CD4-positive, alpha-beta T cell treated with Interleukin-6 at 100 ng/mL for 8 hours (primary cell): ENCODE measurements around the gene ANXA11.
A peak's percentile ranks its signal among the peaks of the same experiment; 100 is the strongest.
"Not testable (repeated sequence)": the region's sequence is repeated elsewhere in the genome, so short reads cannot be mapped to it uniquely, and the experiment has no call there.

Experiments
- DNase-seq: peaks from one replicate; pipeline ENCODE4 v3.0.0-alpha.2; 2020; ENCODE audit warnings: mixed read lengths, low spot score

Gene ANXA11

DNA sequence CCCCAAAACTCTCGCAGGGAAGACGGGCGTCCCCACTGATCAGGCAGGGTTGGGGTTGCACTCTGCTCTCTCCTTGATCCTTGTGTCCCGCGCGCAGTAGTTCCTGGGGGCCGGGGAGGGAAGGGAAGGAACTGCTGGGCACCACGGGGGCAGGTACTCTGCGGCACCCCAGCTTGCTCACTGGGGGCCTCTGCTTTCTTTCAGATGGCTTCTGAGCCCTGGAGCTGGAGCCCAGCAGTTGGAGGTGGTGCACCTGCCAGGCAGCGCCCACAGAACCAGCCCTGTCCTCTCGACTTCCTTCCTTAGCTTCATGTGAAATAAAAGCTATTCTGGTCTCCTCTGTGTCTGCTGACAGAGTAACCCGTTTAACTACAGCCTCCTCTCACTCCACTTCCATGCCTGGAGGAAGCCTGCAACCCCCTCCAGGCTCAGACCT lies 60.6 kb downstream of the ANXA11 start:
- DNase-seq, result peak; percentile 34

DNA sequence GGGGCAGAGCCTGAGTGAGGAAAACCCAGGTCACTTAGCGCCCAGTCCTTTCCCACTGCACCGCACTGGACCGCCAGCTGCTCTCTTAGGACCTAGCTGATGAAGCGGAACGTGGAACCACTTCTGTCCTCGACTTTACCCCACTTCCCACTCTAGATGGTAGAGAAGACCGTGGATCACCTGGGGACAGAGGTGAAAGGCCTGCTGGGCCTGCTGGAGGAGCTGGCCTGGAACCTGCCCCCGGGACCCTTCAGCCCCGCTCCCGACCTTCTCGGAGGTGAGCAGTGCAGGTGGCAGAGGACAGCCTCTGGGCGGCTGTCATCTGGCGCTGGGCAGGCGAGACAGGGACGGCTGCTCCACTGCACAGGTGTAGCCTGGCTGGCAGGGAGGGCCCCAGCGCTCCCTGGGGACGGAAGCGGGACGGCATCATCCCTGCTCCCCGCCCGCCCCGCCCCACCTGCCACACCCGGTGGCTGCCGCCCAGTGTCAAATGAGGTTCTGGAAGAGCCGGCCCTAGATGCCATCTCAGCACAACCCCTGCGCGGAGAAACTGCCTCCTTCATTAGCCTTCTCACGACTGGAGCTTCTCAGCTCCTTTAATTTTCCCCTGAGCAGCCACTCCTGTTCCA lies 61.2 kb downstream of the ANXA11 start:
- DNase-seq, result peak; percentile 24

DNA sequence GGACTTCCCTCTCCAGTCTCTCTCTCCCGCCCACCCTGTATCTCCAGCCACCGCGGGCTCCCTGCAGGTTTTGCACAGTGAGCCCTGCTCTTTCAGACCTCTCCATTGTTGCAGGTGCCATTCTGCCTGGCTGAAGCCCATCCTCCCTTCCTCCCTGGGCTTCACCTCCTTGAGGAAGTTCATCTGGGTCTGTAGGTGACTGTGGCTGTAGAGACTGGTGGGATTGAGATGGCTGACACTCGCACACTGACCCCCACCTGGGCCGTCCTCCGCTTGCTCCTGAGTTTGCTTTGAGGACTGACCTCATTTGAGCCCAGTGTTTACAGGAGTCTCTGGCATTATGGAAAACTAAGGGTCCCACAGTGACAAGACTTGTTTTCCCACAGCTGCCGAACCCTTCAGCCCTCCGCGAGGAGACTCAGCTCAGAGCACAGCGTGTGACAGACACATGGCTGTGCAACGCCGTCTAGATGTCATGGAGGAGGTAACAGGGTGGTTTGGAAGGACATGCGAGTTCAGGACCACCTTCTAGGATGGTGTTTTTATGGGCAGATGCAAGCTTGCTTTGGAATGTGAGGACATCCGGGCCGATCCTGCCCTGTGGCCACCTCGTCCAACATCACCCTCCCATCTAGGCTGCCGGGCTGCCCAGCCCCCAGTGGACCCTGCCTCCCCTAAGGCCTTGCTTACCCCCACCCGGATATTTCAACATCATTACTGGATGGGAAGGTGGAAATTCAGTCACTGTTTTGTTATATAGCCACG lies 63.5 kb downstream of the ANXA11 start:
- no peak for DNase-seq

DNA sequence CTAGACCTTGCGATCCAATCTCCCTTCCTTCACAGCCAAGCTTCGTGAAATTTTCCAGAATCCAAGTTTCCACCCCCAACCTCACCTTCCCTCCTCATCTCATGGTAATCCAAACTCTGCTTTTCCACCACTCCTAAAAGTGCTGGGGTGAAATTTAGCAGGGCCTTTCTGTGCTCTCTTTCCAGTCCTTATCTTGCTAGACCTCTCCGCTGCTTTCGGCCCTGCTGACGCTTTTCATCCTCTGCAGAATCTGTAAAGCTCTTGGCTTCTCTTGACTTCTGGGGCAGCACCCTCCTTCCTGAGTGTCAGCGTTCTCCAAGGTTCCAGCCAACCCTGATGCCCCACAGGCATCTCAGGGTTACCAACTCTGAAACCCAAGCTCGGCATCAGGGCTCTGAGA lies 65.1 kb downstream of the ANXA11 start:
- DNase-seq, result no peak

DNA sequence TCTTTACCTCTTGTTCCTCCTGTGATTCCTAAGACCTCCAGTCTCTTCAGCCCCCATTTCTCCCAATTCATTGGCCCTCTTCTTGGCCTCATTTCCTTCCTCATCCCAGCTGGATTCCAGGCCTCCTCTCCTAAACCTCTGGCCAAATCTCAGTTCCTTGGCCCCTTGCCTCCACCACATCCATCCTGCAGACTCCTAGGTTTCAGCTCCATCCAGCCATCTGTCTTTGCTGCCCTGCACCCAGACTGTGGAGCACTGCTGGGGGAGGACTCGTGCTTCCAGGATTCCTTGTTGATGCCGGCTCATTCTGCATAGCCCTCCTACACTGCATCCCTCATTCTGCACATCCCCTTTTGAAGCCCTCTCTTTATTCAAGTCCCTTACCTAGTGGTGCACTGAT lies 66.1 kb downstream of the ANXA11 start:
- no peak for DNase-seq

DNA sequence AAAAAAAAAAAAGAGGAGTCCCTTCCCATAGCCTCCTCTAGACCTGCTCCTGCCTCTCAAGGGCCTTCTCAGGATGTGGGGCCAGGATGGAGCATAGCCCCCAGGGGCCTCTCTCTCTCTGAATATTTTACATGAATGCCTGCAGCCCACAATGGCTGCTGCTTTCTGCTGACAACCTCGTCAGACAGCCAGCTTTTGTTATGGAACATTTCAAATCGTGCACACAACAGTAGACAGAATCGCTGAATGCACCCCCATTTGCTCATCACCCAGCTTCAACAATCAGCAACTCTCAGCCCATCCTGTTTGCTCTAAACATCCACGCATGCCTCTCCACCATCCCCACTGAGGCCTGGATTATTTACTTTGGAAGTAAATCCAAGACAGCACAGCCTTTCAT lies 67.4 kb downstream of the ANXA11 start:
- no peak for DNase-seq

DNA sequence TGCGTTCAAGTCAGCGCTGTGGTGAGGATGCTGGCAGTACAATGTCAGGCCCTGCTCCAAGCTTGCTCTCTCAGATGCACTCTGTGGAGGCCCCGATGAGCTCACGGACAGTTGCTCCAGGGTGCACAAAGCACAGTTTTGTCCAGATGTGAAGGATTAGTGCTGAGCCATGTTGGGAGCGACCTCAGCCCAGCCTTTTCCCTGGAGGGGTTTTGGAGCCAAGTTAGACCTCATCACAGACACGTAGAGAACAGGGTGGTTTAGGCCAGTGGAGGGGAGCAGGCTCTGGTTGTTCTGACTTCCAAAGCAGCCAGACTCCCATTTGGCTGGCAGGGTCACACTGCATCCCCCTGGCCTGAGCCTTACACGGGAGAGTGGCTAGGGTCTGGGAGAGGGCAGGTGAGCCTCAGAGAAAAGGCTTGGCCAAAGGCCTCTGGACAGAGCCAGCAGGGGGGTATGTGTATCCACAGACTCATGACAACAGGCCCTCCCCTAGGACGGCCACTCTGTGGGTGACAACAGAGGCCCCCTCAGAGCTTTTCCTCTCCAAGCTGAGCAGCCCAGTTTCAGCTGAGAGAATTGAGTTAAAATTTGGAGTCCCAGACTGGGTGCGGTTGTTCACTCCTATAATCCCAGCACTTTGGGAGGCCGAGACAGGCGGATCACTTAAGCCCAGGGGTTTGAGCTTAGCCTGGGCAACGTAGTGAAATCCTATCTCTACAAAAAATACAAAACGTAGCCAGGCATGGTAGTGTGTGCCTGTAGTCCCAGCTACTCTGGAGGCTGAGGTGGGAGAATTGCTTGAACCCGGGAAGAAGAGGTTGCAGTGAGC lies 68.1 kb downstream of the ANXA11 start:
- DNase-seq, result no peak

DNA sequence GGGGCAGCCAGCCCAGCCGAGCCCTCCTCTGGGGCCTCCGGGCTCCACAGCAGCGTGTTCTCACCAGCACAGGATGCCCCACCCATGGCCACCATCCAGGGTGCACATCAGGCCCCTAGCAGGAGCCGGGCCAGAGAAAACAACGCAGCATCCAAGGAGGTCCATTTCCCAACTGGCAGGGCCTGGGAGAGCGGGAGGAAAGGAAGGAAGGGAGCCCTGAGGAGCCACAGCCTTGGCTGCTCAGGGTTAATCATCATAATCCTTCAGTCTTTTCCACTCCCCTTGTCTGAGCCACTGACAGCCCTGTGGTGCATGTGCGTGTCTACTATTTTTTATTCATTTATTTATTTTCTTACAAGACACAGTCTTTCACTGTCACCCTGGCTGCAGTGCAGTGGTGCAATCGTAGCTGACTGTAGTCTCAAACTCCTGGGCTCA lies 69.2 kb downstream of the ANXA11 start:
- no peak for DNase-seq

DNA sequence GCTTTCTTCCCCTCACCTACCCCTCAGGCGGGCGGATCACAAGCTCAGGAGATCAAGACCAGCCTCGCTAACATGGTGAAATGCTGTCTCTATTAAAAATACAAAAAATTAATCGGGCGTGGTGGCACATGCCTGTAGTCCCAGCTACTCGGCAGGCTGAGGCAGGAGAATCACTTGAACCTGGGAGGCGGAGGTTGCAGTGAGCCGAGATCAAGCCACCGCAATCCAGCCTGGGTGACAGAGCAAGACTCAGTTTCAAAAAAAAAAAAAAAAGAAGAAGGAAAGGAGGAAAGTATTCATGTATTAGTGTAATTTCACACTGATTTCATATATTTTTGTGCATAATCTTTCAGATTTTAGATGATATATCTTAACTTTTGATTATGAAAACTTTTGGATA lies 71.7 kb downstream of the ANXA11 start:
- not testable (repeated sequence) for DNase-seq

DNA sequence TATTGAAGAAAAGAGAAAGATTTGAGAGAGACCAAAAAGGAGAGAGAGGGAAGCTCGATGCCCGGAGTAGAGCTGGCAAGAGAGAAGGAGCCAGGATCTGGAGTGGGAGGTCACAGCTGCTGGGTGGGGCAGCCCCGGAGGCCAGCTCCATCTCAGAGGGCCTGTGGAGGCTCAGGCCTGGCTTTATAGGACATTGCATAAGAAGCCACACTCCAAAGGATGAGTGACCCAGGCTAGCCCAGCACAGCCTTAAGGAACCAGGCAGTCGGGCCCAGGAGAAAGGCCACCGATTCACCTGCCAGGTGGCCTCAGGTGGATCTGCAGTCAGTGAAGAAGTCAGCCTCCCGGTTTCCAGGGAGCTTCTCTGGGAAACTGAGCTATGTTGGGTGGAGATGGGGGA lies 72.1 kb downstream of the ANXA11 start:
- DNase-seq, result no peak

DNA sequence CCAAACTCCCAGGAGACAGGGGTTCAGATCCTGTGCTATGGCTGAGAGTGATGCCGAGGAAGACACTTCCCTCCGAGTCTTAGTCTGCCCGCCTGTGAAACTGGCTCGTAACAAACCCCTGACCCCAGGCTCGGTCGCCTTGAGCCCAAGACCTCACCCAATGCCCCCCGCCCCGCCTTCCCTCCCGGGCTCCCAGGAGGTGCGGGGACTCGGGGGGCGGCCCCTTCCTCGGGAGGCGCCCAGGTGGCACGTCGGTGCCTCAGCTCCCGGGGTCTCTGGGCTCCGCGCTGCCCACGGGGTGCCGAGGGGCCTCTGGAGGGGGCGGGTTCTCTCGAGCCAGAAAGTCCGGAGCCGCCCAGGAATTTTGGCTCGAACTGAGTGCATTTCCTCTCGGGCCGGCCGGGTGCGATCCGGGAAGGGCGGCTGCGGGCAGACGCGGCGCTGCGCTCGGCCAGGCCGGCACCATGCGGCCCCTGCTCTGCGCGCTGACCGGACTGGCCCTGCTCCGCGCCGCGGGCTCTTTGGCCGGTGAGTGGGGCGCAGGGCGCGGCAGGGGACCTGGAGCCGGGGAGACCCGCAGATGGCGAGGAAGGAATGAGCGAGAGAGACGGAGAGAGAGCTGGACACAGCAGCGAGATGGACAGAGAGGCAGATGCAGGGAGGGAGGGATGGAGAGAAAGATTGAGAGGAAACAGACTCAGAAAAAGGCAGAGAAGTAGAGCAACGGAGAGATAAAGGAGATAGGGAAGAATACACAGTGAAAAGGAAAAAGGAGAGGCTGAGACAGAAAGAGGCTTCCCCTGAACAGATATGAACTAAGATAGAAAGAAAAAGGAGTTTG lies 72.8 kb downstream of the ANXA11 start, which contains the start of gene PLAC9:
PLAC9 (plus strand) TSS at position 432 of the 841 bp plus-strand sequence; CDS start at position 465, 33 bp downstream.
- no peak for DNase-seq

DNA sequence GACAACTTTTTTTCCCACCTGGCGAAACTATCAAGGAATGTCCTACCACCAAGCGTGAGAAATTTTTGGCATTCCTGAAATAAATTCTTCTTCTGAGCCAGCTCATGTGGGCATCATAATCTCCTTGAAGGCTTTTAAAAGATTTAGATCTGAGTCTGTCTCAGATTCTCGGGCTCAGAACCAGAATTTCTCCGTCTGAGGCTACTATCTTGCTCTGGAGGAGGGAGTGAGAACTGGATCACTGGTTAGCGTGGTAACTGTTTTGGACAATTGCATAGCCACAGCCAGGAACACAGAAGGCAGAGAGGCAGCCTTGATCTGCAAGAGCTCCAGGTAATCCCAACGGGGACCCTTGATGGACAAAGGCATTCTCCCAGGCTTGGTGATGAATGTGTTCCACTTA lies 73.8 kb downstream of the ANXA11 start:
- no peak for DNase-seq

DNA sequence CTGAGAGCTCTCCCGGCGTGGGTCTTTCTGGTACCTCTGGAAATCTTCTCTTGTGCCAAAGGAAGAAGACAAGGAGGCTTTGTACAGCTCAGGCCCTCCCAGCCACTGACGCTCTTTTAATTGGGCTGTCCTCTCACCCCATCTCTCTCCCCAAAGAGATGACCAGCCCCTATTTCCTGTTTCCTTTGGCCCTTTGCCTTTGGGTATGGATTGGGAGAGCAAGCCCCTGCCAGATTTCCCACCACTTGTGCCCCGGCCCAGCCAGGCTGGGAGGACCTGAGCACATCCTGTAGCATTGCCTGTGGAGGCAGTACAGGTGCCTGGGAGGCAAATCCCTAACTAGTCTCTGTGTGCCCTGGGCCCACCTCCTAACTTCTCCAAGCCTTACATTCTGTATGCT lies 78.5 kb downstream of the ANXA11 start:
- no peak for DNase-seq

DNA sequence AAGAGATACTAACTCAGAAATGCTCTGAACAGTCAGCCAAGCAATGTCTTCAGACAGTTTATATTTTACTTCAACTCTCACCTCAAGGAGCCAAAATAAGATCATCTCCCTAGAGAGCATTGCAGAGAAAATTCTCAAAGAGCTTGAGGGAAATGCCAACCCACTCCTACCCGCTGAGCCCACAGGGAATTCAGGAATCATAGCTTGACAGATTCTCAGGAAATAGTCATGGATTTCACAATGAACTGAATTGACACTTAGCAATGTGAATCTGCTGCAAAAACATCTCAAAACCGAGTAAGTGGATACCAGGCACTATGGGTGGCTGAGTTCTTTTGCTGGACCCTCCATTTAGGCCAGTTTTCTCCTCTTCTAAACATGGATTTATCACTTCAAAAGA lies 82.6 kb downstream of the ANXA11 start:
- no peak for DNase-seq

DNA sequence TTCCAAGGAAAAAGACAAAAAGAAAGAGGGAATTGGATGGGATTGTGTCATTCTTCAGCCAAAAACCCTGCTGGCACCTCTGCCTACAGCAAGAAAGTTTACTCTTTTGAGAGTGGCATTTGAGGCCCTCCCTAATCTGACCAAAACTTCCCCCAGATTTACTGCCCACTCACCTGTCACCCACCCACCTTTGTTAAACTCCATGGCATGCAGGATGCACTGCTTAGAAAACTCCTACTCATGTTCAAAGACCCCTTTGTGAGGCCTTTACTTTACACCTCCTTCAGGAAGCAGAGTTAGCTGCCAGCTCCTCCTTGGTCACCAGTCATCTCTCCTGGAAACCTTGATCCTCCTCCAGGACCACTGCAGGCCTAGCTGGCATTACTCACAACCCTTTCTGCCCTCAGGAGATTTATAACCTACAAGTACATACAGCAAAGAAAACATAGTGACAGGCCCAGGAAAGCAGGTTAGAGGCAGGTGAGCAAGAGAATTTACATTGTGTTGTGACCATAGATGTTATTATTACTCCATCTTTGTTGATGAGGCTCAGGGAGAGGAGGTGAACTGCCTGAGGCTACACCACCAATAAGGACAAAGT lies 83.1 kb downstream of the ANXA11 start:
- no peak for DNase-seq

DNA sequence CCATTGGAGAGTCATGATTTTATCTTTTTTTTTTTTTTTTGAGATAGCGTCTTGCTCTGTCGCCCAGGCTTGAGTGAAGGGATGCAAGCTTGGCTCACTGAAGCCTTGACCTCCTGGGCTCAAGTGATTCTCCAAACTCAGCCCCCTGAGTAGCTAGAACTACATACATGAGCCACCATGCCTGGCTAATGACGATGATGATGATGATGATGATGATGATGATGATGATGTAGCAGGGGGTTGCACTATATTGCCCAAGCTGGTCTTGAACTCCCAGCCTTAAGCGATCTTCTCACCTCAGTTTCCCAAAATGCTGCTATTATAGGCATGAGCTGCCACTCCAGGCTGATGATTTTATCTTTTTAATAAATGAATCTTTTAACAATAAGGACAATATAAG lies 86.7 kb downstream of the ANXA11 start:
- DNase-seq, result no peak

DNA sequence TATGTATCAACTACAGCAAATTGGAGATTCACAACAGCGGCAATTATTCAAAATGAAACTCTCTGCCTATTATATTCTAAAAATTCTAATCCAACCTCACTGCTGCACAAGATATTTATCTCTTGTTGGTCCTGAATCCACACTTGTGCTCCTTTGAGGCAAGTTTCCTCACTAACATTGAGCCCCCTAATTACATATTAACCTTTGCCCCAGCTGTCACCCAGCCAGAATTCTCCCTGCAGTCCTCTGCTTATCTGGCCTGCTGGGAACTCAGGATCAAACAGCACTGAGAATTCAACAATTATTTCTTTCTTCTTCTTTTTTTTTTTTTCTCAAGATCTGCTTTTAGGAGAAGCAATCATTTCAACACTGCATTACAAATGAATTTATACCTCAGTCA lies 94.4 kb downstream of the ANXA11 start:
- DNase-seq, result no peak

DNA sequence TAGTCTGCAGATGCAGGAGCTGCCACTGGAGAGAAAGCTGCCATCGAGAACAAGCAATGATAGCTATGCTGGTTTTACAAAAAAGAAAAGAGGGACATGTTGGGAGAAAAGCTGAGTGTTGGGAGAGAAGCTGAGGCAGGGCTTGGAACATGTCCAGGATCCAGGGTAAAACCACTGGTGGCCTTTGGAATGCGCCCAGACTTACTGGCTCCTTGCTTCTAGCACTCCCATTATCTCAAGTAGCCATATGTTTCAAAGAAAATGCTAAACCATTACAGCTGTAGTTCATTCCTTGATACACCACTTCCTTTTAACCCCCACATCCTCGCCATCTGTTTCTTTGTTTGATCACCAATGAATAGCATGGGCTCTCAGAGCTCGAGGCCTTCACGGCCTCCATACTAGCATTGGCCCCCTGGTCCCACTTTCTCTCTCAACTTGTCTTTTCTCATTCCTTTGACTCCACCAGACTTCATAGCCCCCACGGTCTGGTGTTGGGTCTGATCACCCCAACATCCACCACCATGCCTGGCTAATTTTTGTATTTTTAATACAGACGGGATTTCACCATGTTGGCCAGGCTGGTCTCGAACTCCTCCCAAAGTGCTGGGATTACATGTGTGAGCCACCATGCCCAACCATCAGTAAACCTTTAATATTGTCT lies 96.6 kb downstream of the ANXA11 start:
- no peak for DNase-seq

DNA sequence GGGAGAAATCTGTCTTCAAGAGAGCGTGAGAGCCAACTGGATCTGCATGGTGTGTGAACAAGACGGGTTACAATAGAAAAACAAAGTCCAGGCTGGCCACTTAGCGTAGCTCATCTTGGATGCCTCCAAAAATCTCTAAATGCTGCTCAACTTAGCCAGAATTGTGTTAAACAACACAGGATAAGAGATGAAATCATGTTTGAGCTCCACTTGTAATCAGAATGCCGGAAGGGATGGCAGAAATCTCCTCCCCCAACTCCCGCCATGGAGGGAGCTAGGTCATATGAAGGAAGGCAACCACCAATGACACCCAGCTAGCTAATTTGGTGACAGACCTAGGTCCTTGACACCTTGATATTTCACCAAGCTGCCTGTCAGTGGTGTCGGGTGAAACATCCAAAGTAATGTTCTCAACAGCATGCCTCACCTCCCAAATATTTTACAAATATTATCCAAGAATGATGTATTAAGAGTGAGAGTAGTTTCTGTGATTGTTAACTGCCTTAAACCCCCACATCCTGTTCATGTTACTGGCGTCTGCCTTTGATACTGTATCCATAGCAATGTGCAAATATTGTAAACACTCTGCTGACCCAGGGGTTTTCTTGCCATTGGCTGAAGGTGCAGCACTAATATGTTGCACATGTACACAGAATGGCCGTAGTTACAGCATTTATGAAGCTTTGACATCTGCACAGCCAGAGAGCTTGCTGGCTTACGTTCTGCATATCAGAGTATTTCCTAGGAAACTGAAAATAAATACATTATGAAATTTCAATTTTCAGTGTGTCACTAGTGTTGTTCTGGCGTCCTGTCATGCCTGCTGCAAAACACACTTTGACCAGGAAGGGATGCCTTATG lies 101.0 kb downstream of the ANXA11 start:
- peak; percentile 7 for DNase-seq
